Neural crest cell (in vitro differentiated cells): Measurements from ENCODE around the gene SPA17. TPM values are rescaled to one million over a fixed set of nuclear protein-coding genes. Genes with fewer than 3 reads are reported as not detected.
A peak's percentile ranks its signal among the peaks of the same experiment; 100 is the strongest.

Source experiments
- DNase-seq: peaks from one replicate; pipeline ENCODE4 v3.0.0; 2021; ENCODE audit warnings: low read depth, mixed read lengths, low spot score
- H3K27ac Mint-ChIP-seq: one replicate; pipeline ENCODE4 v1.8.0; 2021; ENCODE audit warnings: mild to moderate bottlenecking, mixed read lengths; ENCODE audit not compliant: unreplicated experiment
- H3K27me3 Mint-ChIP-seq: 2 replicates; pipeline ENCODE4 v1.8.0; 2021; ENCODE audit warnings: low read depth, mild to moderate bottlenecking, mixed read lengths
- H3K36me3 Mint-ChIP-seq: 2 replicates; pipeline ENCODE4 v1.8.0; 2021; ENCODE audit warnings: low read depth, mild to moderate bottlenecking, mixed read lengths
- H3K4me1 Mint-ChIP-seq: 2 replicates; pipeline ENCODE4 v1.8.0; 2021; ENCODE audit warnings: mixed read lengths
- H3K4me3 Mint-ChIP-seq: one replicate; pipeline ENCODE4 v1.8.0; 2021; ENCODE audit warnings: mild to moderate bottlenecking, mixed read lengths
- H3K9me3 Mint-ChIP-seq: 2 replicates; pipeline ENCODE4 v1.8.0; 2021; ENCODE audit warnings: mixed read lengths
- CTCF ChIP-seq: fragments of 200-600 bp; sonication (generic); conservative IDR thresholded peaks from 2 replicates; pipeline ENCODE4 v1.5.0; 2021; ENCODE audit warnings: antibody characterized with exemption, mild to moderate bottlenecking
- total RNA-seq: library from RNA; stranded (reverse); gene quantifications from 2 replicates; pipeline ENCODE4 v1.2.1, GENCODE V29; 2021

SPA17 gene
- total RNA-seq, 1 donor from 2014 or later = 18.2 TPM

- TF ChIP-seq CTCF = no peak
- H3K27ac Mint-ChIP-seq = peak overlapping the region; percentile 53
- no peaks in the 10 kb centered on the region for H3K36me3 Mint-ChIP-seq
- peaks cover 18% of the 10 kb centered on the region for H3K4me1 Mint-ChIP-seq
- DNase-seq = no peak
- H3K27me3 Mint-ChIP-seq = no peaks in the 10 kb centered on the region
- H3K9me3 Mint-ChIP-seq = no peaks in the 10 kb centered on the region
- peak overlapping the region; percentile 16 for H3K4me3 Mint-ChIP-seq
Measured at GRCh38 chr11:124656774-124657630, 16.7 kb upstream of the SPA17 start.

GRCh38 chr11:124657904-124658303, 15.8 kb upstream of the SPA17 start:
- no peaks in the 10 kb centered on the region for H3K27me3 Mint-ChIP-seq
- no peak for DNase-seq
- H3K9me3 Mint-ChIP-seq = no peaks in the 10 kb centered on the region
- no peaks in the 10 kb centered on the region for H3K36me3 Mint-ChIP-seq
- no peak for TF ChIP-seq CTCF
- H3K27ac Mint-ChIP-seq = no peak overlapping the region
- H3K4me3 Mint-ChIP-seq = no peak overlapping the region
- H3K4me1 Mint-ChIP-seq = peaks cover 18% of the 10 kb centered on the region

GRCh38 chr11:124658501-124658900, 15.2 kb upstream of the SPA17 start:
- no peaks in the 10 kb centered on the region for H3K36me3 Mint-ChIP-seq
- no peak overlapping the region for H3K27ac Mint-ChIP-seq
- H3K9me3 Mint-ChIP-seq = no peaks in the 10 kb centered on the region
- TF ChIP-seq CTCF = no peak
- H3K4me3 Mint-ChIP-seq = no peak overlapping the region
- no peak for DNase-seq
- H3K4me1 Mint-ChIP-seq = peaks cover 18% of the 10 kb centered on the region
- no peaks in the 10 kb centered on the region for H3K27me3 Mint-ChIP-seq

- H3K27me3 Mint-ChIP-seq = no peaks in the 10 kb centered on the region
- TF ChIP-seq CTCF = no peak
- H3K27ac Mint-ChIP-seq = no peak overlapping the region
- DNase-seq = no peak
- no peak overlapping the region for H3K4me3 Mint-ChIP-seq
- no peaks in the 10 kb centered on the region for H3K36me3 Mint-ChIP-seq
- no peaks in the 10 kb centered on the region for H3K9me3 Mint-ChIP-seq
- peaks cover 18% of the 10 kb centered on the region for H3K4me1 Mint-ChIP-seq
Measured at GRCh38 chr11:124658986-124659385, 14.7 kb upstream of the SPA17 start.

- no peak for DNase-seq
- H3K4me1 Mint-ChIP-seq = peaks cover 18% of the 10 kb centered on the region
- no peaks in the 10 kb centered on the region for H3K36me3 Mint-ChIP-seq
- no peak for TF ChIP-seq CTCF
- no peaks in the 10 kb centered on the region for H3K9me3 Mint-ChIP-seq
- H3K27me3 Mint-ChIP-seq = no peaks in the 10 kb centered on the region
- H3K4me3 Mint-ChIP-seq = no peak overlapping the region
- no peak overlapping the region for H3K27ac Mint-ChIP-seq
Measured at GRCh38 chr11:124661553-124661952, 12.2 kb upstream of the SPA17 start.
